HK-2 (cell line): ENCODE data around the gene GAGE12D.
"Not testable (repeated sequence)": the region's sequence is repeated elsewhere in the genome, so short reads cannot be mapped to it uniquely, and the experiment has no call there.

Source experiments
- DNase-seq: peaks from one replicate; pipeline ENCODE4 v3.0.0-alpha.2; 2018; ENCODE audit not compliant: unreplicated experiment

Gene GAGE12D, protein sequence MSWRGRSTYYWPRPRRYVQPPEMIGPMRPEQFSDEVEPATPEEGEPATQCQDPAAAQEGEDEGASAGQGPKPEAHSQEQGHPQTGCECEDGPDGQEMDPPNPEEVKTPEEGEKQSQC

DNA sequence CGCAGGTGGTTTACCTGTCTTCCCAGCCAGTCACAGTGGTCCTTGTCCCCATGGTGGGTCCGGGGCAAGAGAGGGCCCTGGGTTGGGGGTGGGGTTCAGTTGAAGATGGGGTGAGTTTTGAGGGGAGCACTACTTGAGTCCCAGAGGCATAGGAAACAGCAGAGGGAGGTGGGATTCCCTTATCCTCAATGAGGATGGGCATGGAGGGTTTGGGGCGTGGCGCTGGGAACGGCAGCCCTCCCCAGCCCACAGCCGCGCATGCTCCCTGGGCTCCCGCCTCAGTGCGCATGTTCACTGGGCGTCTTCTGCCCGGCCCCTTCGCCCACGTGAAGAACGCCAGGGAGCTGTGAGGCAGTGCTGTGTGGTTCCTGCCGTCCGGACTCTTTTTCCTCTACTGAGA, at the start of gene GAGE12D:
TSS of gene GAGE12D (plus strand) at position 301 of the 400 bp plus-strand sequence. CDS start 1,155 bp downstream, outside the sequence.
- DNase-seq: not testable (repeated sequence)

DNA sequence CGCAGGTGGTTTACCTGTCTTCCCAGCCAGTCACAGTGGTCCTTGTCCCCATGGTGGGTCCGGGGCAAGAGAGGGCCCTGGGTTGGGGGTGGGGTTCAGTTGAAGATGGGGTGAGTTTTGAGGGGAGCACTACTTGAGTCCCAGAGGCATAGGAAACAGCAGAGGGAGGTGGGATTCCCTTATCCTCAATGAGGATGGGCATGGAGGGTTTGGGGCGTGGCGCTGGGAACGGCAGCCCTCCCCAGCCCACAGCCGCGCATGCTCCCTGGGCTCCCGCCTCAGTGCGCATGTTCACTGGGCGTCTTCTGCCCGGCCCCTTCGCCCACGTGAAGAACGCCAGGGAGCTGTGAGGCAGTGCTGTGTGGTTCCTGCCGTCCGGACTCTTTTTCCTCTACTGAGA, 9.7 kb upstream of the GAGE12D start, which contains the start of gene GAGE12C:
TSS of gene GAGE12C (plus strand) at position 301 of the 400 bp plus-strand sequence. CDS start 1,155 bp downstream, outside the sequence.
- DNase-seq: not testable (repeated sequence)

DNA sequence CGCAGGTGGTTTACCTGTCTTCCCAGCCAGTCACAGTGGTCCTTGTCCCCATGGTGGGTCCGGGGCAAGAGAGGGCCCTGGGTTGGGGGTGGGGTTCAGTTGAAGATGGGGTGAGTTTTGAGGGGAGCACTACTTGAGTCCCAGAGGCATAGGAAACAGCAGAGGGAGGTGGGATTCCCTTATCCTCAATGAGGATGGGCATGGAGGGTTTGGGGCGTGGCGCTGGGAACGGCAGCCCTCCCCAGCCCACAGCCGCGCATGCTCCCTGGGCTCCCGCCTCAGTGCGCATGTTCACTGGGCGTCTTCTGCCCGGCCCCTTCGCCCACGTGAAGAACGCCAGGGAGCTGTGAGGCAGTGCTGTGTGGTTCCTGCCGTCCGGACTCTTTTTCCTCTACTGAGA, 9.5 kb downstream of the GAGE12D start, which contains the start of gene GAGE12E:
TSS of gene GAGE12E (plus strand) at position 301 of the 400 bp plus-strand sequence. CDS start 1,155 bp downstream, outside the sequence.
- DNase-seq: not testable (repeated sequence)

DNA sequence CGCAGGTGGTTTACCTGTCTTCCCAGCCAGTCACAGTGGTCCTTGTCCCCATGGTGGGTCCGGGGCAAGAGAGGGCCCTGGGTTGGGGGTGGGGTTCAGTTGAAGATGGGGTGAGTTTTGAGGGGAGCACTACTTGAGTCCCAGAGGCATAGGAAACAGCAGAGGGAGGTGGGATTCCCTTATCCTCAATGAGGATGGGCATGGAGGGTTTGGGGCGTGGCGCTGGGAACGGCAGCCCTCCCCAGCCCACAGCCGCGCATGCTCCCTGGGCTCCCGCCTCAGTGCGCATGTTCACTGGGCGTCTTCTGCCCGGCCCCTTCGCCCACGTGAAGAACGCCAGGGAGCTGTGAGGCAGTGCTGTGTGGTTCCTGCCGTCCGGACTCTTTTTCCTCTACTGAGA, 19.0 kb downstream of the GAGE12D start, which contains the start of gene GAGE12F:
TSS of gene GAGE12F (plus strand) at position 301 of the 400 bp plus-strand sequence. CDS start 1,155 bp downstream, outside the sequence.
- not testable (repeated sequence) for DNase-seq

DNA sequence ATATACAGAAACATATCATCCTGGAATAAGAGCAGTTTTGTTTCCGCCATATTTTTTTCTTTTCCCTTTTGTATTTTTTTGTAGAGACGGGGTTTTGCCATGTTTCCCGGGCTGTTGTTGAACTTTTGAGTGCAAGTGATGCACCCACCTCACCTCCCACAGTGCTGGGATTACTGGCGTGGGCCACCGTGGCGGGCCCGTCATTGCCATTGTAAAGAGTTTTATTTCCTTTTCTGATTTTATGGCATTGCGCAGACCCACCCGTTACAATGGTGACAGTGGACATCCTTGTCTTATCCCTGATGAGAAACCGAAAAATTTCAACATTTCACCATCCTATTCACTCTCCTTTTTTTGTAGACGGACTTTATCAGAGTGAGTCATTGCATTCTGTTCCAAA, 27.2 kb downstream of the GAGE12D start:
- DNase-seq: not testable (repeated sequence)

DNA sequence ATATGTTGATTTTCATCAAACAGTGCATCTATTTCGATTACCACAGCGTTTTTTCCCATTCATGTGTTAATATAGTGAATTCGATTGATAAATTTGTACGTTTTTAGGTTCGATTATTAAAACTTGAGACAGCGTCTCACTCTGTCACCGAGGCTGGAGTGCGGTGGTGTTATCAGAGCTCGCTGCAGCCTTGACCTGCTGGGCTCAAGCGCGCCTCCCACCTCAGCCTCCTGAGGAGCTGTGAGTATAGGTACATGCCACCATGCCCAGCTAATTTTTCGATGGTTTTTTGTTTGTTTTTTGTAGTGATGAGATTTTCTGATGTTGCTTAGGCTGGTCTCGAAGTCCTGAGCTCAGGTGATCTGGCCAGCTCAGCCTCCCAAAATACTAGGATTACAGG, 27.6 kb downstream of the GAGE12D start:
- DNase-seq: not testable (repeated sequence)

DNA sequence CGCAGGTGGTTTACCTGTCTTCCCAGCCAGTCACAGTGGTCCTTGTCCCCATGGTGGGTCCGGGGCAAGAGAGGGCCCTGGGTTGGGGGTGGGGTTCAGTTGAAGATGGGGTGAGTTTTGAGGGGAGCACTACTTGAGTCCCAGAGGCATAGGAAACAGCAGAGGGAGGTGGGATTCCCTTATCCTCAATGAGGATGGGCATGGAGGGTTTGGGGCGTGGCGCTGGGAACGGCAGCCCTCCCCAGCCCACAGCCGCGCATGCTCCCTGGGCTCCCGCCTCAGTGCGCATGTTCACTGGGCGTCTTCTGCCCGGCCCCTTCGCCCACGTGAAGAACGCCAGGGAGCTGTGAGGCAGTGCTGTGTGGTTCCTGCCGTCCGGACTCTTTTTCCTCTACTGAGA, 28.6 kb downstream of the GAGE12D start, which contains the start of gene GAGE12G:
TSS of gene GAGE12G (plus strand) at position 301 of the 400 bp plus-strand sequence. CDS start 1,155 bp downstream, outside the sequence.
- not testable (repeated sequence) for DNase-seq

DNA sequence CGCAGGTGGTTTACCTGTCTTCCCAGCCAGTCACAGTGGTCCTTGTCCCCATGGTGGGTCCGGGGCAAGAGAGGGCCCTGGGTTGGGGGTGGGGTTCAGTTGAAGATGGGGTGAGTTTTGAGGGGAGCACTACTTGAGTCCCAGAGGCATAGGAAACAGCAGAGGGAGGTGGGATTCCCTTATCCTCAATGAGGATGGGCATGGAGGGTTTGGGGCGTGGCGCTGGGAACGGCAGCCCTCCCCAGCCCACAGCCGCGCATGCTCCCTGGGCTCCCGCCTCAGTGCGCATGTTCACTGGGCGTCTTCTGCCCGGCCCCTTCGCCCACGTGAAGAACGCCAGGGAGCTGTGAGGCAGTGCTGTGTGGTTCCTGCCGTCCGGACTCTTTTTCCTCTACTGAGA, 38.1 kb downstream of the GAGE12D start, which contains the start of gene GAGE12H:
TSS of gene GAGE12H (plus strand) at position 301 of the 400 bp plus-strand sequence. CDS start 1,155 bp downstream, outside the sequence.
- not testable (repeated sequence) for DNase-seq

DNA sequence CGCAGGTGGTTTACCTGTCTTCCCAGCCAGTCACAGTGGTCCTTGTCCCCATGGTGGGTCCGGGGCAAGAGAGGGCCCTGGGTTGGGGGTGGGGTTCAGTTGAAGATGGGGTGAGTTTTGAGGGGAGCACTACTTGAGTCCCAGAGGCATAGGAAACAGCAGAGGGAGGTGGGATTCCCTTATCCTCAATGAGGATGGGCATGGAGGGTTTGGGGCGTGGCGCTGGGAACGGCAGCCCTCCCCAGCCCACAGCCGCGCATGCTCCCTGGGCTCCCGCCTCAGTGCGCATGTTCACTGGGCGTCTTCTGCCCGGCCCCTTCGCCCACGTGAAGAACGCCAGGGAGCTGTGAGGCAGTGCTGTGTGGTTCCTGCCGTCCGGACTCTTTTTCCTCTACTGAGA, 47.7 kb downstream of the GAGE12D start, which contains the start of gene GAGE2A:
TSS of gene GAGE2A (plus strand) at position 301 of the 400 bp plus-strand sequence. CDS start 1,155 bp downstream, outside the sequence.
- not testable (repeated sequence) for DNase-seq

DNA sequence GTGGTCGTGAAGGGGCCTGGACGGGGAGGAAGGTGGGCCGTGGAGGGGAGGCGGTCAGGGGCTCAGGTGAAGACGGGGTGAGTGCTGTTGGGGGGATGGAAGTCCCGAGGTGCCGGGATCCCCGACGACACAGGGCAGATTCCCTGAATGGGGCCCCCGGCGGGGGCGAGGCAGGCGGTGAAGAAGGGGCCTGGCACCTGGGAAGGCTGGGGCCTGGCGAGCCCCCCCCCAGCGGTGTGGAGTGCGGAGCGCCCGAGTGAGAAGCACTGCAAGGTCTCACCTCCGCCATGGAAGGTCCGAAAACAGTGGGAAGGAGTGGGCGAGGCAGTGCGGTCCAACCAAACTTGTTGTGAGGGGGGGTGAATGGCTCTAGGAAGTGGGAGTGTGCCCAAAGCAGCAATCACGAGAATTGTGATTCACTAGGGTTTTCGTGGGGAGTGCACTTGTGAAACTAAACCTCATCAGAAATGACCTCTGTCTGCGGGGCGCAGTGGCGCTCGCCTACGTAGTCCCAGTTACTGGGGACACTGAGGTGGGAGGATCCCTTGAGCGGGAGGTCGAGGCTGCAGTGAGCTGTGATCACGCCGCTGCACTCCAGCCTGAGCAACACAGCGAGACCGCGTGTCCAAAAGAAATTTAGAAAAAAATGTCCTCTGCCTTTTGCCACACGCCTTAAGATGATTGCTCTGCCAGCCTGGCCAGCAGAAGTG, 48.4 kb downstream of the GAGE12D start:
- not testable (repeated sequence) for DNase-seq

DNA sequence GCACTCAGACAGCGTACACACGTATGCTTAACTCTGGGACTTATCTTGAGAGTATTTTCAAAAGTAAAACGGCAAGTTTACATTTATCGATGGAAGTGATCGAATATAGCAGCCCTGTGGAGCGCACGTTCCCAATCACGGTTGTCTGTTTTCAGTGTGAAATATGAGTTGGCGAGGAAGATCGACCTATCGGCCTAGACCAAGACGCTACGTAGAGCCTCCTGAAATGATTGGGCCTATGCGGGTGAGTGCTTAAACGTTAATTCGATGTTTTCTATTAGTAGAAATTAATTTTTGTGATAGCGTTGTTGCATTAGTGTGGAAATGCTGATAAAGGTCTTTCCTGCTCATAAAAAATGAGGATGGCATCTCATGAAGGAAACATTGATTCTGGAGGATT, 49.0 kb downstream of the GAGE12D start:
- not testable (repeated sequence) for DNase-seq
